ENCODE measurements around the gene BCLAF3.

- TF ChIP-seq, protein P1, sequence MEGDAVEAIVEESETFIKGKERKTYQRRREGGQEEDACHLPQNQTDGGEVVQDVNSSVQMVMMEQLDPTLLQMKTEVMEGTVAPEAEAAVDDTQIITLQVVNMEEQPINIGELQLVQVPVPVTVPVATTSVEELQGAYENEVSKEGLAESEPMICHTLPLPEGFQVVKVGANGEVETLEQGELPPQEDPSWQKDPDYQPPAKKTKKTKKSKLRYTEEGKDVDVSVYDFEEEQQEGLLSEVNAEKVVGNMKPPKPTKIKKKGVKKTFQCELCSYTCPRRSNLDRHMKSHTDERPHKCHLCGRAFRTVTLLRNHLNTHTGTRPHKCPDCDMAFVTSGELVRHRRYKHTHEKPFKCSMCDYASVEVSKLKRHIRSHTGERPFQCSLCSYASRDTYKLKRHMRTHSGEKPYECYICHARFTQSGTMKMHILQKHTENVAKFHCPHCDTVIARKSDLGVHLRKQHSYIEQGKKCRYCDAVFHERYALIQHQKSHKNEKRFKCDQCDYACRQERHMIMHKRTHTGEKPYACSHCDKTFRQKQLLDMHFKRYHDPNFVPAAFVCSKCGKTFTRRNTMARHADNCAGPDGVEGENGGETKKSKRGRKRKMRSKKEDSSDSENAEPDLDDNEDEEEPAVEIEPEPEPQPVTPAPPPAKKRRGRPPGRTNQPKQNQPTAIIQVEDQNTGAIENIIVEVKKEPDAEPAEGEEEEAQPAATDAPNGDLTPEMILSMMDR (conservative IDR thresholded peaks at IDR 0.05 in 1 of 2, IDR thresholded peaks at IDR 0.05 in 1 of 2; ENCODE audit: extremely low read depth in 1 of 2, insufficient read depth in 1 of 2, low read depth in 1 of 2, low read length in 2 of 2), result no peak
- no peak for TF ChIP-seq EZH2 (IDR thresholded peaks at IDR 0.05; ENCODE audit: borderline replicate concordance, low read length)
Measured at GRCh38 chrX:19991350-19991718, 473 bp upstream of the BCLAF3 start.
